ENCODE measurements around the gene SKAP2.
A peak's percentile ranks its signal among the peaks of the same experiment; 100 is the strongest.

- TF ChIP-seq CHD2 (IDR thresholded peaks at IDR 0.05; ENCODE audit: low read depth, low read length): no peak
- no peak for TF ChIP-seq ESRRA (CRISPR knock-in tag; IDR thresholded peaks at IDR 0.05; ENCODE audit: low read depth)
- no peak for TF ChIP-seq EZH2 (conservative IDR thresholded peaks at IDR 0.05; ENCODE audit: low read depth, low read length)
- TF ChIP-seq HNRNPK (IDR thresholded peaks at IDR 0.05; ENCODE audit: low read depth, low read length, poor library complexity, severe bottlenecking): no peak
- no peak for TF ChIP-seq REST (IDR thresholded peaks at IDR 0.05; ENCODE audit: borderline replicate concordance in 1 of 2, low read depth in 1 of 2, low read length in 2 of 2)
- TF ChIP-seq CEBPB (IDR thresholded peaks at IDR 0.05; ENCODE audit: borderline replicate concordance, low read depth, low read length): 0 out of 2 replicates have a peak, but pooled peaks have one; percentile 25
- TF ChIP-seq, protein P1, sequence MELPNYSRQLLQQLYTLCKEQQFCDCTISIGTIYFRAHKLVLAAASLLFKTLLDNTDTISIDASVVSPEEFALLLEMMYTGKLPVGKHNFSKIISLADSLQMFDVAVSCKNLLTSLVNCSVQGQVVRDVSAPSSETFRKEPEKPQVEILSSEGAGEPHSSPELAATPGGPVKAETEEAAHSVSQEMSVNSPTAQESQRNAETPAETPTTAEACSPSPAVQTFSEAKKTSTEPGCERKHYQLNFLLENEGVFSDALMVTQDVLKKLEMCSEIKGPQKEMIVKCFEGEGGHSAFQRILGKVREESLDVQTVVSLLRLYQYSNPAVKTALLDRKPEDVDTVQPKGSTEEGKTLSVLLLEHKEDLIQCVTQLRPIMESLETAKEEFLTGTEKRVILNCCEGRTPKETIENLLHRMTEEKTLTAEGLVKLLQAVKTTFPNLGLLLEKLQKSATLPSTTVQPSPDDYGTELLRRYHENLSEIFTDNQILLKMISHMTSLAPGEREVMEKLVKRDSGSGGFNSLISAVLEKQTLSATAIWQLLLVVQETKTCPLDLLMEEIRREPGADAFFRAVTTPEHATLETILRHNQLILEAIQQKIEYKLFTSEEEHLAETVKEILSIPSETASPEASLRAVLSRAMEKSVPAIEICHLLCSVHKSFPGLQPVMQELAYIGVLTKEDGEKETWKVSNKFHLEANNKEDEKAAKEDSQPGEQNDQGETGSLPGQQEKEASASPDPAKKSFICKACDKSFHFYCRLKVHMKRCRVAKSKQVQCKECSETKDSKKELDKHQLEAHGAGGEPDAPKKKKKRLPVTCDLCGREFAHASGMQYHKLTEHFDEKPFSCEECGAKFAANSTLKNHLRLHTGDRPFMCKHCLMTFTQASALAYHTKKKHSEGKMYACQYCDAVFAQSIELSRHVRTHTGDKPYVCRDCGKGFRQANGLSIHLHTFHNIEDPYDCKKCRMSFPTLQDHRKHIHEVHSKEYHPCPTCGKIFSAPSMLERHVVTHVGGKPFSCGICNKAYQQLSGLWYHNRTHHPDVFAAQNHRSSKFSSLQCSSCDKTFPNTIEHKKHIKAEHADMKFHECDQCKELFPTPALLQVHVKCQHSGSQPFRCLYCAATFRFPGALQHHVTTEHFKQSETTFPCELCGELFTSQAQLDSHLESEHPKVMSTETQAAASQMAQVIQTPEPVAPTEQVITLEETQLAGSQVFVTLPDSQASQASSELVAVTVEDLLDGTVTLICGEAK (IDR thresholded peaks at IDR 0.05): no peak
- TF ChIP-seq, protein P1 (CRISPR knock-in tag; IDR thresholded peaks at IDR 0.05): no peak
- TF ChIP-seq MAZ (IDR thresholded peaks at IDR 0.05; ENCODE audit: borderline replicate concordance, low read depth, low read length): no peak
- TF ChIP-seq MAZ (CRISPR knock-in tag; IDR thresholded peaks at IDR 0.05; ENCODE audit: low read depth): no peak
These were observed 210.7 kb downstream of the SKAP2 start for GRCh38 chr7:26653430-26654399.
